Esophagus squamous epithelium (tissue), 5 donors: ENCODE results near the gene VPS37D. TPM values are rescaled to one million over a fixed set of nuclear protein-coding genes. Genes with fewer than 3 reads are reported as not detected.

ENCODE experiments used
- DNase-seq: peaks from one replicate; lab custom pipeline; 2025; lab: John Stamatoyannopoulos, UW
- H3K27ac ChIP-seq, 4 donors: fragments of 200-600 bp; sonication (generic); one replicate each; pipeline ENCODE4 v1.5.1; 2016 to 2019; ENCODE audit warnings: mild to moderate bottlenecking in 1 of 4
- H3K27me3 ChIP-seq, 4 donors: fragments of 200-600 bp; sonication (generic); 1 replicate in 3 of 4; 2 replicates in 1 of 4; pipeline versions ENCODE4 v1.5.1 to v1.6.0; 2017 to 2021; ENCODE audit warnings: antibody characterized with exemption in 1 of 4
- H3K36me3 ChIP-seq, 3 donors: fragments of 200-600 bp; sonication (generic); one replicate each; pipeline ENCODE4 v1.5.1; 2016 to 2019
- H3K4me1 ChIP-seq, 3 donors: fragments of 200-600 bp; sonication (generic); one replicate each; pipeline ENCODE4 v1.5.1; 2017 to 2019
- H3K4me3 ChIP-seq, 4 donors: fragments of 200-600 bp; sonication (generic); 1 replicate in 3 of 4; 2 replicates in 1 of 4; pipeline ENCODE4 v1.5.1; 2016 to 2019; ENCODE audit warnings: mild to moderate bottlenecking in 2 of 4, moderate library complexity in 1 of 4
- H3K9me3 ChIP-seq, 3 donors: fragments of 200-600 bp; sonication (generic); one replicate each; pipeline ENCODE4 v1.5.1; 2016 to 2019
- POLR2A ChIP-seq, 4 donors: fragments of 450-650 bp; IDR thresholded peaks; one replicate each; pipeline ENCODE4 v1.6.1; 2017; ENCODE audit warnings: antibody characterized with exemption in 4 of 4, mild to moderate bottlenecking in 4 of 4, moderate library complexity in 3 of 4
- WGBS, 2 donors: methylation state at CpG; one replicate each; pipeline ENCODE4 v1.1.5; 2018; 5-methylcytosine and 5-hydroxymethylcytosine counted together
- intact Hi-C: fragments of 100-400 bp; cut with DNase I; formaldehyde crosslinking; loops from one replicate; pipeline ENCODE4 v1.15.0; 2022
- total RNA-seq, 4 donors: library from RNA; depleted of rRNA; stranded (reverse); fragments of >200 nt; gene quantifications; one replicate each; pipeline ENCODE4 v1.1.0, GENCODE V29; 2016
- TF ChIP-seq, protein P1 (sequence below), 6 experiments: fragments of 450-650 bp in 4 of 6; fragments of 200-600 bp in 2 of 6; sonication (generic) in 2 of 6; IDR thresholded peaks; one replicate each; pipeline ENCODE4 v1.5.1; 2016 to 2019; ENCODE audit warnings: antibody characterized with exemption in 6 of 6, mild to moderate bottlenecking in 4 of 6, moderate library complexity in 4 of 6
- donor health status: DM: yes; HTN: yes; CAD: no.

VPS37D gene
- total RNA-seq, 4 donors from 2014 or later = 0.97 to 1.3 TPM; not detected in 2

DNA sequence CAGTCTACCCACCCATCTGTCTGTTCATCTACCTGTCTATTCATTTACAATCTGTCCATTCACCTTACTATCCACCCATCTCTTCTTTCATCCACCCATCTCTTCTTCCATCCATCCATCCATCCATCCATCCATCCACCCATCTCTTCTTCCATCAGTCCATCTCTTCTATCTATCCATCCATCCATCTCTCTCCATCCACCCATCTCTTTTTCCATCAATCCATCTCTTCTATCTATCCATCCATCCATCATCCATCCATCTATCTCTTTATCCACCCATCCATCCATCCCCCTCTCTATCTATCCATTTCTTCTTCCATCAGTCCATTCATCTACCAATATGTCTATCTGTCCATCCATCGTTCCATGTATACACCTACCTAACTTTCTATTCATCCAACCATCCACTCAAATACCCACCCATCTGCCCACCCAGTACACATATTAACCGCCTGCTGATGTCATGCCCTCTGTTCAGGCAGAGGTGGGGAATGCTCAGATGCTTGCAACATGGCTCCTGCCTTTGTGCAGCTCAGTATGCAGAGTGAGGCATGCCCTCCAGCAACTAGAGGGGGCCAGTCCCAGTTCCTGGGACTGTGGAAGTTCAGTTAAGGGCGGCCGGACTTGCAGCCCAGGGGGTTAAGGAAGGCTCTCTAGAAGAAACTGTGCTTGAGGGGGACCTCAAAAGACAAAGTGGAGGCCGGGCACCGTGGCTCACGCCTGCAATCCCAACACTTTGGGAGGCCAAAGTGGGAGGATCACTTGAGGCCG lies 32.0 kb upstream of the VPS37D start:
- peaks cover 3 to 11% (median 3%) of the 10 kb centered on the region in 3 donors for H3K4me1 ChIP-seq
- no peaks in the 10 kb centered on the region for H3K9me3 ChIP-seq
- no peak overlapping the region for H3K27ac ChIP-seq
- peaks cover 0 to 50% (median 0%) of the 10 kb centered on the region in 4 donors for H3K27me3 ChIP-seq
- intact Hi-C loops = no loop called here
- H3K4me3 ChIP-seq = no peak overlapping the region
- TF ChIP-seq POLR2A (IDR thresholded peaks at IDR 0.05) = no peak
- TF ChIP-seq, protein P1, sequence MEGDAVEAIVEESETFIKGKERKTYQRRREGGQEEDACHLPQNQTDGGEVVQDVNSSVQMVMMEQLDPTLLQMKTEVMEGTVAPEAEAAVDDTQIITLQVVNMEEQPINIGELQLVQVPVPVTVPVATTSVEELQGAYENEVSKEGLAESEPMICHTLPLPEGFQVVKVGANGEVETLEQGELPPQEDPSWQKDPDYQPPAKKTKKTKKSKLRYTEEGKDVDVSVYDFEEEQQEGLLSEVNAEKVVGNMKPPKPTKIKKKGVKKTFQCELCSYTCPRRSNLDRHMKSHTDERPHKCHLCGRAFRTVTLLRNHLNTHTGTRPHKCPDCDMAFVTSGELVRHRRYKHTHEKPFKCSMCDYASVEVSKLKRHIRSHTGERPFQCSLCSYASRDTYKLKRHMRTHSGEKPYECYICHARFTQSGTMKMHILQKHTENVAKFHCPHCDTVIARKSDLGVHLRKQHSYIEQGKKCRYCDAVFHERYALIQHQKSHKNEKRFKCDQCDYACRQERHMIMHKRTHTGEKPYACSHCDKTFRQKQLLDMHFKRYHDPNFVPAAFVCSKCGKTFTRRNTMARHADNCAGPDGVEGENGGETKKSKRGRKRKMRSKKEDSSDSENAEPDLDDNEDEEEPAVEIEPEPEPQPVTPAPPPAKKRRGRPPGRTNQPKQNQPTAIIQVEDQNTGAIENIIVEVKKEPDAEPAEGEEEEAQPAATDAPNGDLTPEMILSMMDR (IDR thresholded peaks at IDR 0.05) = no peak
- 68 to 81% methylated on average over 3 to 7 of the region's 8 CpGs for WGBS, 2 donors
- H3K36me3 ChIP-seq = no peaks in the 10 kb centered on the region
- no peak for DNase-seq

DNA sequence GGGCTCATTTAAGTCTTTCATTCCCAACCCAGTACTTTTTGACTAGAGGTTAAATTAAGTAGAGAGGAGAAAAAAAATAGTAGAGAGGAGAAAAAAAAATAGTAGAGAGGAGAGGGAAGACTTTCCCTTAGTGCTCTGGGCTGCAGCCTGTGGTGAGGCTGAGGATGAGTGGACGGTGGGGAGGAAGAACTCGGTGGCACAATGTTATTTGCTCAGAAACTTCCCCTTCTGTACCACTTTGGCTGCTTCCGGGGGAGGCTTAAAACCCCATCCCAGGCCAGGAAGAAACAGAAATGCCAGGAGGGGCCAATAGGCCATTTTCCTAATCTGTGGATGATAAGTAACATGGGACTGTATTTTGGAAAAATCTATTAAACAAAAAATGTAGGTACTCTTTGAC lies 28.7 kb upstream of the VPS37D start:
- Histone ChIP-seq H3K36me3 (no peaks in the 10 kb centered on the region), H3K27me3 (peaks cover 0 to 49% (median 0%) of the 10 kb centered on the region in 4 donors), H3K27ac (no peak overlapping the region), H3K4me1 (peaks cover 3 to 11% (median 3%) of the 10 kb centered on the region in 3 donors), H3K4me3 (no peak overlapping the region), H3K9me3 (peaks cover 0 to 11% (median 8%) of the 10 kb centered on the region in 3 donors)
- TF ChIP-seq POLR2A (IDR thresholded peaks at IDR 0.05) = no peak
- intact Hi-C loops = no loop called here
- no peak for DNase-seq
- WGBS, 2 donors = 59 to 72% methylated on average over 3 of the region's 3 CpGs

DNA sequence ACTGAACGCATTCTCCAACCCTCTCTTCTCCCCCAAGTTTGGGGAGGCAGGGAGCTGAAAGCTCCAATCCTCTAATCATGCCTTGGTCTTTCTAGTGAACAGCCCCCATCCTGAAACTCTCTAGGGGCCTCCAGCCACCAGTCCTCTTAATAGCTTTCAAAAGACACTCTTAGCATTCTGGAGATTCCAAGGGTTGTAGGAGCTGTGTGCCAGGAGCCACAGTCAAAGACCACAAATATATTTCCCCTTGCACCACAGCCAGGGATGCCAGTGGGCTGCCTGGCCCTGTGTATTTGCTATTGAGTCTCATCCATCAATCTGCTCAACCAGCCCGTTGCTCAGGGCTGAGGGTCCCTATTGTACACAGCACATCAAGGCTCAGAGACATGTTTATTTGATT lies 24.8 kb upstream of the VPS37D start:
- 21 to 75% methylated on average over 1 to 2 of the region's 2 CpGs for WGBS, 2 donors
- TF ChIP-seq POLR2A (IDR thresholded peaks at IDR 0.05) = no peak
- TF ChIP-seq, protein P1 (IDR thresholded peaks at IDR 0.05) = no peak
- intact Hi-C loops = no loop called here

DNA sequence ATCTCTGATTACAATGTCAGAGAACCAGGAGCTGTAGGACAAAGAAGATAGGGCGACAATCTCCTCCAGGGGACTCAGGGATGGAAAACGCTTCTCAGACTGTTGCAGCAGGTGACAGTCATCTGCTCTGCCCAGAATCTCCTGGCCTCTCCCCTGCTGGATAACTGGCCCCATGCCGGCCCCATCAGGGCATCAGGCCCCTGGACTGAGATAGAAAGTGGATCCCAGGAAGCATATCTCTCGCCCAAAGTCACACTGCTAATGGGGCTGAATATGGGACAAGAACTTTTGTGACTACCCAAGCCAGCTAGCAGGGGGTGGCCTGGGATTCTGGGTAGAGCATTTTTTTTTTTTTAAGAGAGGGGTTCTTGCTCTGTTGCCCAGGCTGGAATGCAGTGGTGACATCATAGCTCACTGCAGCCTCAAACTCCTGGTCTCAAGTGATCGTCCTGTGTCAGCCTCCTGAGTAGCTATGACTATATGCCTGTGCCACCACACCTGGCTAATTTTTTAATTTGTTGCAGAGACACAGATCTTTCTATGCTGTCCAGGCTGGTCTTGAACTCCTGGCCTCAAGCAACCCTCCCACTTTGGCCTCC lies 22.8 kb upstream of the VPS37D start:
- intact Hi-C loops = no loop called here
- no peak overlapping the region for H3K27ac ChIP-seq
- TF ChIP-seq, protein P1 (IDR thresholded peaks at IDR 0.05) = no peak
- TF ChIP-seq POLR2A (IDR thresholded peaks at IDR 0.05) = no peak
- no peaks in the 10 kb centered on the region for H3K36me3 ChIP-seq
- H3K27me3 ChIP-seq = peaks cover 6 to 90% (median 12%) of the 10 kb centered on the region in 4 donors
- peaks cover 0 to 11% (median 8%) of the 10 kb centered on the region in 3 donors for H3K9me3 ChIP-seq
- no peak for DNase-seq
- H3K4me3 ChIP-seq = no peak overlapping the region
- 62 to 76% methylated on average over 4 of the region's 5 CpGs for WGBS, 2 donors
- H3K4me1 ChIP-seq = peaks cover 4 to 19% (median 8%) of the 10 kb centered on the region in 3 donors

More for the DNA sequence above, 24.8 kb upstream of the VPS37D start:
- Histone ChIP-seq H3K27ac (no peak overlapping the region), H3K4me1 (peaks cover under 1 to 13% (median 5%) of the 10 kb centered on the region in 3 donors), H3K27me3 (peaks cover 4 to 71% (median 7%) of the 10 kb centered on the region in 4 donors), H3K4me3 (no peak overlapping the region), H3K9me3 (peaks cover 0 to 11% (median 8%) of the 10 kb centered on the region in 3 donors), H3K36me3 (no peaks in the 10 kb centered on the region)
- no peak for DNase-seq

DNA sequence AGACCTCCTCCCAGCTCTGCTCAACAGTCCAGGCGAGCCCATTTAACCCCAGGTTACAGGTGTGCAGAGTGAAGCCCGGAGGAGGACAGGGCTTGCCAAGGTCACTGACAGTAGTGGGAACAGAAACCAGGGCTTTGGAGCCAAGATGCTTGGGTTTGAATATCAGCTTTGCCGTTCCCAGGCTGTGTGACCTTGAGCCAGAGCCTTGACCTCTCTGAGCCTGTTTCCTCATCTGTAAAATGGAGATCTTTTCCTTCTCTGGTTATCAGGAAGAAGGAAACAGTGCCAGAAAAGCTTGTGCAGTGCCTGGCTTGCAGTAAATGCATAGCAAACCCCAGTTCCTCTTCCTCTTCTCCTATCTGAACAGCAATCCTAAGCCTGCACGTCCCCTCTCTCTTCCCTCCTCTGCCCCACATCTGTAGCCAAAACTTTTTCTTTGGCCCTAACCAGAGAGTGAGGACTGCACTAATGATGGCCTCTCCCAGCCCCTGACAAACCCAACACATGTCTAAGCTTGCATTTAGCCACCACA lies 21.9 kb upstream of the VPS37D start:
- H3K9me3 ChIP-seq = peaks cover 0 to 11% (median 8%) of the 10 kb centered on the region in 3 donors
- H3K4me1 ChIP-seq = peaks cover 4 to 19% (median 8%) of the 10 kb centered on the region in 3 donors
- H3K27ac ChIP-seq = no peak overlapping the region
- no peak overlapping the region for H3K4me3 ChIP-seq
- peaks cover 6 to 100% (median 12%) of the 10 kb centered on the region in 4 donors for H3K27me3 ChIP-seq
- H3K36me3 ChIP-seq = no peaks in the 10 kb centered on the region
- intact Hi-C loops = no loop called here
- no peak for DNase-seq
- TF ChIP-seq, protein P1 (IDR thresholded peaks at IDR 0.05) = no peak
- TF ChIP-seq POLR2A (IDR thresholded peaks at IDR 0.05) = no peak
- WGBS, 2 donors = 28 to 29% methylated on average over 2 to 4 of the region's 4 CpGs
